ENCODE measurements around the gene GCAT. TPM values are rescaled to one million over a fixed set of nuclear protein-coding genes. Genes with fewer than 3 reads are reported as not detected.

GCAT gene
- 10 to 100 TPM in 1 of 2 experiments, 1 to 10 TPM in 1; 9.8 to 10.1 TPM for total RNA-seq

DNA sequence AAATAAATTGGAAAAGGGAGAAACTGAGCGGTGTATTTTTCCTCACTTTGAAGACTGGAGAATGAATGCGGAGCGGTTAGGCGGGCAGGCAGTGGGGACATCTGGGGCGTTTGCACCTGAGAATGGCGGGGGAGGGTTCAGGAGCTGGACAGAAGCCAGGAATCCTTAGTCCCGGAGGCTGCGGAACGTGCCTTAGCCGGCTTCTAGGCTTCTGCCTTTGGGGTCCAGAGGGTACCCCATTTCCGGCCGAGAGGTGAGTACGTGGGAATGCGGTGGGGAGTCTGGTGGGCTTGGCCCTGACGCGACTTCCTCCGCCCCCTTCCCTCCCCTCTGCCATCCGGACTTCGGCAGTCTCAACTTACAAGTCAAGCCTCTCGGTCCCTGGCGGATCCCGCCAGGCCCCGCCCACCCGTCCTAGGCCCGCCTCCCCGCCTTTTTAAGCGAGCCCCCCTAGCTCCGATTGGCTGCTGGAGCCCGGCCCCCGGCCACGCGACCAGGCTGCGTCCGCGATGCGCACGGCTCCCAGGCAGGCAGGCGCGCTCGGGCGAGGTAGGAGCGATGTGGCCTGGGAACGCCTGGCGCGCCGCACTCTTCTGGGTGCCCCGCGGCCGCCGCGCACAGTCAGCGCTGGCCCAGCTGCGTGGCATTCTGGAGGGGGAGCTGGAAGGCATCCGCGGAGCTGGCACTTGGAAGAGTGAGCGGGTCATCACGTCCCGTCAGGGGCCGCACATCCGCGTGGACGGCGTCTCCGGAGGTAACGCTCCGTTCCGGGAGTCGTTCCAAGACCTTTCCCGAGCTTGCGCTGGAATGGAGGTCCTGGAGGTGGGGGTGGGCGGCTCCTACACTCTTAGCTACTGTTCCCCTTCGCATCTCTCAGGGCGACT lies at the start of gene GCAT:
Gene GCAT, plus strand, starts transcription at position 525 of the 884 bp plus-strand sequence. Its CDS starts 34 bp downstream, at position 559.
- no peak within 1 kb of the TSS for H3K27ac Mint-ChIP-seq
- peak; percentile 92 for DNase-seq
- peak within 1 kb of the TSS; percentile 75 for H3K4me3 Mint-ChIP-seq
- no peaks in the 10 kb centered on the region for H3K9me3 Mint-ChIP-seq
- ATAC-seq (ENCODE audit: low read depth) = peak; percentile 96
- no peaks in the 10 kb centered on the region for H3K36me3 Mint-ChIP-seq
- H3K27me3 Mint-ChIP-seq = peaks cover 55% of the 10 kb centered on the region
- POLR2A ChIA-PET = interaction anchor here (0.7 to 2.5 kb wide), 11 partner anchors 10 to 639 kb away, joined by 3 to 9 read pairs (median 4); partner anchors contain the start of genes ANKRD54, GGA1, PDXP and RAC2
- H3K4me1 Mint-ChIP-seq = peaks cover 25% of the 10 kb centered on the region

DNA sequence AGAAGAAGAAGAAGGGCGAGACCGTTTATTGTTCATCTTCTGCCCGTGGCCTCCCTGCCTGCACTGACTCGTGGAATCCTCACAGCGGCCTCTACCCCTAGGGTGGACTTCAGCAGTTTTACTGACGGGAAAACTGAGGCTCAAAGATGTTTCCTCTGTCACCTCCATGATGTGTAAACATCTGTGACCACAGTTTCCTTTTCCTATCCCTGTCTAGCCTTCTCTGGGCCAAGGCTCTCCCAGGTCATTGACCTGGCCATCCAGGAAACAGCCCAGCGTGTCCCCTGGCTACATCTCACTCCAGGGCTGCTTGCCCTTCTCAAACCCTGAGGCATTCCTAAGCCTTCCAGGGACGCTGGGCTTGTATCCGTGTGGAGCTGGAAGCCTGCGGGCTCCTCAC lies 49.0 kb upstream of the GCAT start:
- ATAC-seq (ENCODE audit: low read depth) (no peak), DNase-seq (no peak)
- POLR2A ChIA-PET = no interaction called here
- Mint-ChIP-seq H3K27ac (no peak overlapping the region), H3K4me1 (peaks cover 3% of the 10 kb centered on the region), H3K27me3 (no peaks in the 10 kb centered on the region), H3K36me3 (peaks cover 10% of the 10 kb centered on the region), H3K9me3 (no peaks in the 10 kb centered on the region), H3K4me3 (no peak overlapping the region)

DNA sequence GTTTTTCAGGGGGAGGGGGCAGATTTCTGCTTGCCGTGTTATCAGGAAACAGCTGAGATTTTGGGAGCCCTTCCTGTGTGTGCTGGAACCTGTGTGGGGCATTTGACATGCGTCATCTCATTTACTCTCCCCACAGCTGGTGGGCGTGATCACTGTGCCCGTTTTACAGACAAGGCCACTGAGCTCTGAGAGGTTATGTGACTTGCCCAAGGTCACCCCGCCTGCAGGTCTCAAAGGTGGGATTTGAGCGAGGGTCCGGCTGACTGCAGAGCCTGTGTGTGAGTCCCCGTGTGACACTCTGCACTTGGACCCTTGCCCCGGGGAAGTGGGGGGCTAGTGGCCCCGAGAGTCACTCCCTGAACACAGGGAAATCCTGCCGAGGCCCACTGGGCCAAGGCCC lies 48.5 kb upstream of the GCAT start:
- Mint-ChIP-seq H3K27me3 (no peaks in the 10 kb centered on the region), H3K9me3 (no peaks in the 10 kb centered on the region), H3K36me3 (peaks cover 13% of the 10 kb centered on the region), H3K27ac (no peak overlapping the region), H3K4me1 (peaks cover 3% of the 10 kb centered on the region), H3K4me3 (no peak overlapping the region)
- POLR2A ChIA-PET = interaction anchor here (0.6 kb wide), 1 partner anchor 57 kb away, joined by 4 read pairs; no protein-coding TSS in a partner anchor
- ATAC-seq (ENCODE audit: low read depth) = no peak
- no peak for DNase-seq

DNA sequence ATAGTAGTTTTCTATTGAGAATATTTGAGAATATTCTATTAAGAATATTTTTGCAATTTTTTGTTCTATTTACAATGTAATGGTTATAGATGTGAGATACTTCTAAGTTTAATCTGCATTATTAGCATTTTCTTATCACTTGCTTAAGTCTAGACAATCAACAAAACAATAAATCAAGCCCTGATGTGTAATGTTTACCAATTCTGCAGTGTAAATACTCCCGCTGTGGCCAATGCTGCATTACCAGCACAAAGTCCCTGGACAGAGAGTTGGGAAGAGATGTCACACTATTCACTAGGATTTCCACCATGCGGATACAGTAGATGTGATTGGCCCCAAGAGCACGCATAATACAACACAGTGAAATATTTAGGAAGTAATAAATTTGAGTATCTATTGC lies 47.6 kb upstream of the GCAT start:
- ATAC-seq (ENCODE audit: low read depth) = no peak
- DNase-seq = no peak
- POLR2A ChIA-PET = no interaction called here
- H3K9me3 Mint-ChIP-seq = no peaks in the 10 kb centered on the region
- H3K36me3 Mint-ChIP-seq = peaks cover 9% of the 10 kb centered on the region
- H3K27me3 Mint-ChIP-seq = no peaks in the 10 kb centered on the region
- no peak overlapping the region for H3K4me3 Mint-ChIP-seq
- H3K4me1 Mint-ChIP-seq = peaks cover 3% of the 10 kb centered on the region
- no peak overlapping the region for H3K27ac Mint-ChIP-seq

DNA sequence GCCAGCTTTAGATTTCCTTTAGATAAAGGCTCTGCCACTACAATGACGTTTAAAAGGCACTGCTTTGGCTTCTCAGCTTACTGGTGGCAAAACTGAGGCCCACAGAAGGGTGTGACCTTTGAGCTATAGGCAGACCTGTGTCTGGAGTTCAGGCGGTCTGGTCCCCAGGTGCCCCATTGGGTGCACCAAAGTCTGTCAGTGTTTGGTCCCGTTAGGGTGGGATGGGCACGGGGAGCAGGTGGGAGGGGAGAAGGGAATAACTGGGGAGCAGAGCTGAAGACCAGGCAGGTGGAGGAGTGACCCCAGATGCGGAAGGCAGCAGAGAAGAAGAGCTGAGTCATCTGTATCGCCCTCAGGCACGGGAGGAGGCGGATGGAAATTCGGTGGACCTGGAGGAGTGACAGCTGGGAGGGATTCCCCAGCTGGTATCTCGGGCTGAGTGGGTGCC lies 45.3 kb upstream of the GCAT start:
- Mint-ChIP-seq H3K36me3 (peaks cover 9% of the 10 kb centered on the region), H3K9me3 (no peaks in the 10 kb centered on the region), H3K27ac (no peak overlapping the region), H3K27me3 (no peaks in the 10 kb centered on the region), H3K4me1 (peaks cover 3% of the 10 kb centered on the region), H3K4me3 (no peak overlapping the region)
- ATAC-seq (ENCODE audit: low read depth) = no peak
- no peak for DNase-seq
- POLR2A ChIA-PET = no interaction called here

DNA sequence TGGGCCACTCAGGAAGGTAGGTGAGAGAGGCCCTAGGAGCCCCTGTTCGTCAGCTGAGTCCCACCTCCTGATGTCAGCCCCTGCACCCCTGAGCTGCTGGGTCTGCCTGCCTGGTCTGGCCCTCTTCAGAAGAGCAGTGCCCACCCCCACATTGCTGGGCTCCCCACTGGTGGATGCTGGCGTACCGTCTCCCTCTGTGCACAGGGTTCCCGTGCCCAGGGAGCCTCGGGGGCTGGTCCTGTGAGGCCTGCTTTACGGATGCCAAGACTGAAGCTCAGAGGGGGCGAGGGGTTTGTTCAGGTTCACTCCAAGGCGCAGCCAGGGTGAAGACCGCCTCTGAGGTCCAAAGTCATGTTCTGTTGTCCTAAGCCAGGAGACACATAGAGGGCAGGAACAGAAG lies 44.7 kb upstream of the GCAT start:
- Mint-ChIP-seq H3K27ac (no peak overlapping the region), H3K4me3 (no peak overlapping the region), H3K9me3 (no peaks in the 10 kb centered on the region), H3K27me3 (no peaks in the 10 kb centered on the region), H3K4me1 (peaks cover 3% of the 10 kb centered on the region), H3K36me3 (peaks cover 9% of the 10 kb centered on the region)
- no peak for DNase-seq
- no peak for ATAC-seq (ENCODE audit: low read depth)
- POLR2A ChIA-PET = no interaction called here

DNA sequence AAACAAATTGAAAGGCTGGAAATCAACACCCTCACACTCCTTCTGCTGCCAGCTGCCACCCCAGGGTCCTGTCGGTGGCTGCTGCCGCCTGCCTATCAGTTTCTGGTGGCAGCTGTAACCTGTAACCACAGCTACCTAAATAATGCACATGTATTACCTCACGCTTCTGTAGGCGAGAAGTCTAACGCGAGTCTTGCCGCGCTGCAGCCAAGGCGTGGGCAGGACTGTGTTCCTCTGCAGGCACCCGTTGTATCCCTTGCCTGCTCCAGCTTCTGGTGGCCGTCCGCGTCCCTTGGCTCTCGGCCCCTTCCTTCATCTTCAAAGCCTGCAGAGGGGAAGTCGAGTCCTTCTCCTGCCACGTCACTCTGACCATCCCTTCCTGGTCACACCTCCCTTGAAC lies 44.1 kb upstream of the GCAT start:
- Mint-ChIP-seq H3K27ac (no peak overlapping the region), H3K4me3 (no peak overlapping the region), H3K9me3 (no peaks in the 10 kb centered on the region), H3K36me3 (peaks cover 6% of the 10 kb centered on the region), H3K27me3 (no peaks in the 10 kb centered on the region), H3K4me1 (peaks cover 2% of the 10 kb centered on the region)
- DNase-seq (no peak), ATAC-seq (ENCODE audit: low read depth) (no peak)
- POLR2A ChIA-PET = interaction anchor here (0.6 kb wide), 1 partner anchor 504 kb away, joined by 3 read pairs; no protein-coding TSS in a partner anchor

DNA sequence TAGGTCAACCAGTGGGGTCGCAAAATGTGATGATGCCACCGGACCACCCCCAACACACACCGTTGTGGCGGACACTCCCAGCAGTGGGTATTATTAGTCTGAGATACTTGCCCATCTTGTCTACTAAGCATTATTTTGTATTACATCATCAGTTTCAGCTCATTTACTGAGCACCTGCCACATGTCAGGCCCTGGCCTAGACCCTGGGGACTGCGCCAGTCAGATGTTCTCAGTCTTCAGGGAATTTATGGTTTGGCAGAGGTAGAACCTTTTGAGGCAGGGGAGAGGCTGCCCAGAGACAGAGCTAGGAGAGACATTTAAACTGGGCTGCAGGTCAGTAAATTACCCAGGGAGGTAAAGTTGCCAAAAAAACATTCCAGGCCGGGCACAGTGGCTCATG lies 43.1 kb upstream of the GCAT start:
- H3K9me3 Mint-ChIP-seq = no peaks in the 10 kb centered on the region

DNA sequence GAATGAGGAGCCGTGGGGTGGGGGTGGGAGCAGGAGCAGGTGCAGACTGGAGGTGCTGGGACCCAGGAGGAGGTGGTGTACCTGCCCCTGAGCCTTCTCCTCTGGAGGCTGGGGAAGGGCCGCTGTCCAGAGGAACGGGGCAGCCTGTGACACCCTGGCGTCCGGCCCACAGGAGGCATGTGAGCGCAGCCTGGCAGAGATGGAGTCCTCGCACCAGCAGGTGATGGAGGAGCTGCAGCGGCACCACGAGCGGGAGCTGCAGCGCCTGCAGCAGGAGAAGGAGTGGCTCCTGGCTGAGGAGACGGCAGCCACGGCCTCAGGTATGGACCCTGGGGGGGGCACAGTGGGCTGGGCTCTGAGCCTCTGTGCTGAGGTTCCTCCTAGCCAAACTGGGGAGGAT lies 42.2 kb upstream of the GCAT start:
- POLR2A ChIA-PET = interaction anchor here (0.8 kb wide), 1 partner anchor 9 kb away, joined by 3 read pairs; no protein-coding TSS in a partner anchor
- H3K36me3 Mint-ChIP-seq = peaks cover 4% of the 10 kb centered on the region
- H3K4me3 Mint-ChIP-seq = no peak overlapping the region
- H3K27ac Mint-ChIP-seq = no peak overlapping the region
- H3K27me3 Mint-ChIP-seq = no peaks in the 10 kb centered on the region
- H3K9me3 Mint-ChIP-seq = no peaks in the 10 kb centered on the region
- no peak for DNase-seq
- H3K4me1 Mint-ChIP-seq = no peaks in the 10 kb centered on the region
- ATAC-seq (ENCODE audit: low read depth) = no peak

More for the DNA sequence above, 43.1 kb upstream of the GCAT start:
- no peak for DNase-seq
- no peak overlapping the region for H3K27ac Mint-ChIP-seq
- H3K27me3 Mint-ChIP-seq = no peaks in the 10 kb centered on the region
- peaks cover 2% of the 10 kb centered on the region for H3K4me1 Mint-ChIP-seq
- no peak for ATAC-seq (ENCODE audit: low read depth)
- peaks cover 6% of the 10 kb centered on the region for H3K36me3 Mint-ChIP-seq
- POLR2A ChIA-PET = interaction anchor here (0.8 kb wide), 1 partner anchor 8 kb away, joined by 3 read pairs; no protein-coding TSS in a partner anchor
- H3K4me3 Mint-ChIP-seq = no peak overlapping the region

DNA sequence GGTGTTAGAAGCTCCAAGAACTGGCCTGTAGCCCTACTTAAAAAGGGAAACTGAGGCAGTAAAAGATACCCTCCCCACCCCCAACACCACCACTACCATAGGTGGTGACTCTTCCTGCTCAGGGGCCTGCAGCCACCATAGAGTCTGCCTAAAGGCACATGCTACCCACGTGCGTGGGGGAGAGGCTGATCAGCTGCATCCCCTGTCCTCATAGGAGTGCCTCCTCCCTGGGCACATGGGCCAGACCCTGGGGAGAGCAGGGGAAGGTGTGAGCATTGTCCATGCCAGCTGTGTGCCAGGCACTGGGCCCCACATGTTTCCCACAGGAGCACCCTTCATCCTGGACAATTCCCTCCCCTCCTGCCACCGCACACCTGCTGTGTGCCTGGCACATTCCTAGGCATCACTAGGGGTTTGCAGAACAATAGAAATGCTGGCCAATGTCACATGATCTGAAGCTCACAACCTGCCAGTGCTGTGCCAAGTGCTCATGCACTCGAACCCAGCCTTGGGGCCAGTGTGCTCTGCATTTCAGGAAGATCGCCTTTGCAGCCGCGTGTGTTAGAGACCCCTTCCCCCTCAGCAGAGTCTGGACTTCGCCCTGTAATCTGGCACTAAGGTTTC lies 41.7 kb upstream of the GCAT start:
- DNase-seq (no peak), ATAC-seq (ENCODE audit: low read depth) (no peak)
- Mint-ChIP-seq H3K4me3 (no peak overlapping the region), H3K27me3 (no peaks in the 10 kb centered on the region), H3K27ac (no peak overlapping the region), H3K9me3 (no peaks in the 10 kb centered on the region), H3K36me3 (peaks cover 4% of the 10 kb centered on the region), H3K4me1 (no peaks in the 10 kb centered on the region)
- POLR2A ChIA-PET = interaction anchor here (0.7 kb wide), 1 partner anchor 199 kb away, joined by 3 read pairs; no protein-coding TSS in a partner anchor

DNA sequence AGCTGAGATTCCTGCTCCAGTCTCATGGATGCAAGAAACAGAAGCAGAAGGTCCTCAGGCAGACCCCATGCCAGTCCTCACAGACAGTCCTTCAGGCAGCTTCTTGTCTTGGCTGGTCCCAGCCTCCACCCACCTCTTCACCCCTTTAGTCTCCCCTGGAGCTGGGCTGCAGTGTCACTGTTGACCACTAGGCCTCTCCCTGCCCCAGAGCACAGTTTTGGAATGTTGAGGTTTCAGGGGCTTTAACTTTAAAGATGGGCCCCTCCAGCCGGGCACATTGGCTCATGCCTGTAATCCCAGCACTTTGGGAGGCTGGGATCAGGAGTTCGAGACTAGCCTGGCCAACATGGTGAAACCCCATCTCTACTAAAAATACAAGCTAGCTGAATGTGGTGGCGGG lies 39.5 kb upstream of the GCAT start:
- DNase-seq (no peak), ATAC-seq (ENCODE audit: low read depth) (no peak)
- POLR2A ChIA-PET = interaction anchor here (0.7 kb wide), 1 partner anchor 19 kb away, joined by 3 read pairs; no protein-coding TSS in a partner anchor
- H3K4me3 Mint-ChIP-seq = no peak overlapping the region
- H3K9me3 Mint-ChIP-seq = no peaks in the 10 kb centered on the region
- H3K27ac Mint-ChIP-seq = peak overlapping the region; percentile 21
- peaks cover 4% of the 10 kb centered on the region for H3K36me3 Mint-ChIP-seq
- no peaks in the 10 kb centered on the region for H3K27me3 Mint-ChIP-seq
- H3K4me1 Mint-ChIP-seq = no peaks in the 10 kb centered on the region

DNA sequence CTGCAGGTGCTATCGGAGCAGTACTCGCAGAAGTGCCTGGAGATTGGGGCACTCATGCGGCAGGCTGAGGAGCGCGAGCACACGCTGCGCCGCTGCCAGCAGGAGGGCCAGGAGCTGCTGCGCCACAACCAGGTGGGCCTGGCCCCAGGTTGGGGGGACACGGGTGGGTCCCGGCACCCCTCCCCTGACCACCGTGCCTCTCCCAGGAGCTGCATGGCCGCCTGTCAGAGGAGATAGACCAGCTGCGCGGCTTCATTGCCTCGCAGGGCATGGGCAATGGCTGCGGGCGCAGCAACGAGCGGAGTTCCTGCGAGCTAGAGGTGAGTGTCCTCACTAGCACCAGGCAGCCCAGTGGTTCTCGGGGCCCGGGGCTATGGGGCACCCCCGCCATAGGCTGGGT lies 38.7 kb upstream of the GCAT start:
- no peak for DNase-seq
- H3K36me3 Mint-ChIP-seq = peaks cover 2% of the 10 kb centered on the region
- ATAC-seq (ENCODE audit: low read depth) = no peak
- no peak overlapping the region for H3K4me3 Mint-ChIP-seq
- H3K27ac Mint-ChIP-seq = no peak overlapping the region
- no peaks in the 10 kb centered on the region for H3K4me1 Mint-ChIP-seq
- no peaks in the 10 kb centered on the region for H3K9me3 Mint-ChIP-seq
- H3K27me3 Mint-ChIP-seq = no peaks in the 10 kb centered on the region
- POLR2A ChIA-PET = no interaction called here

DNA sequence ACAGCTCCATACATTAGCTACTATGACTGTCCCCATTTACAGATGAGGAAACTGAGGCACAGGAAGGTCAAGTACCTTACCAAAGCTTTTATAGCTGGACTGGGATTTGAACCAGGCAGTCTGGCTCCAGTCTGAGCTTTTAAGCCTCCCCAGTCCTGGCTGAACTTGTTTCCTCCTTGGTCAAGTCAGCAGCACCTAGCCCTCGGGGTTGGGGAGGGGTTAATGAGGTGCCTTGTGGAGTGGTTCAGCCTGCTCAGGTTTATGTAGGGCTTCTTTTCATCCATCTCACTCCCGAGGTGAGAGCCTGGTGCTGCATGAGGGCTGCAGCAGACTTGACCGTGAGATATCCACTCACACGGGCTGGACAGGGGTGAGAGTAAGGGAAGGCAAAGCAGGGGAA lies 36.7 kb upstream of the GCAT start:
- H3K4me1 Mint-ChIP-seq = no peaks in the 10 kb centered on the region
- H3K36me3 Mint-ChIP-seq = no peaks in the 10 kb centered on the region
- no peak overlapping the region for H3K27ac Mint-ChIP-seq
- H3K4me3 Mint-ChIP-seq = no peak overlapping the region
- H3K27me3 Mint-ChIP-seq = no peaks in the 10 kb centered on the region
- no peak for DNase-seq
- no peaks in the 10 kb centered on the region for H3K9me3 Mint-ChIP-seq
- ATAC-seq (ENCODE audit: low read depth) = no peak
- POLR2A ChIA-PET = no interaction called here

Measured in activated naive CD8-positive, alpha-beta T cell treated with anti-CD3 and anti-CD28 coated beads, Interleukin-2, amount 10 ng/mL, durations not matched to agents 7 days and 5 days (primary cell).